Activated T-helper 1 cell treated with anti-CD3 and anti-CD28 coated beads, Interleukin-12 subunit alpha, Interleukin-12 subunit beta, Interleukin-2, Interleukin-4 antibody, amounts not matched to agents 30 ng/mL and 10 ng/mL and 1 ng/mL, durations not matched to agents 14 hours and 24 hours and 36 hours (primary cell): ENCODE measurements around the gene S100P. TPM values are rescaled to one million over a fixed set of nuclear protein-coding genes. Genes with fewer than 3 reads are reported as not detected.

Source experiments
- DNase-seq: peaks from one replicate; pipeline ENCODE4 v3.0.0; 2021; ENCODE audit warnings: low spot score
- H3K27ac Mint-ChIP-seq: one replicate; pipeline ENCODE4 v1.8.0; 2021; ENCODE audit warnings: mild to moderate bottlenecking, mixed read lengths
- H3K27me3 Mint-ChIP-seq: one replicate; pipeline ENCODE4 v1.8.0; 2022; ENCODE audit warnings: mild to moderate bottlenecking, moderate library complexity, mixed read lengths; ENCODE audit not compliant: insufficient read depth
- H3K36me3 Mint-ChIP-seq: one replicate; pipeline ENCODE4 v1.8.0; 2021; ENCODE audit warnings: low read depth, mixed read lengths
- H3K4me1 Mint-ChIP-seq: one replicate; pipeline ENCODE4 v1.8.0; 2021; ENCODE audit warnings: low read depth, mixed read lengths
- H3K4me3 Mint-ChIP-seq: one replicate; pipeline ENCODE4 v1.8.0; 2021; ENCODE audit warnings: mild to moderate bottlenecking, moderate library complexity, mixed read lengths
- H3K9me3 Mint-ChIP-seq: one replicate; pipeline ENCODE4 v1.8.0; 2021; ENCODE audit warnings: mixed read lengths
- intact Hi-C: fragments of 100-400 bp; cut with micrococcal nuclease; formaldehyde crosslinking; loops from one replicate; pipeline ENCODE4 v1.15.1; 2024
- total RNA-seq: library from RNA; stranded (reverse); gene quantifications from 2 replicates; pipeline ENCODE4 v1.2.3, GENCODE V29; 2022

The S100P gene
- total RNA-seq, 1 donor from 2014 or later: 1.7 TPM

DNA sequence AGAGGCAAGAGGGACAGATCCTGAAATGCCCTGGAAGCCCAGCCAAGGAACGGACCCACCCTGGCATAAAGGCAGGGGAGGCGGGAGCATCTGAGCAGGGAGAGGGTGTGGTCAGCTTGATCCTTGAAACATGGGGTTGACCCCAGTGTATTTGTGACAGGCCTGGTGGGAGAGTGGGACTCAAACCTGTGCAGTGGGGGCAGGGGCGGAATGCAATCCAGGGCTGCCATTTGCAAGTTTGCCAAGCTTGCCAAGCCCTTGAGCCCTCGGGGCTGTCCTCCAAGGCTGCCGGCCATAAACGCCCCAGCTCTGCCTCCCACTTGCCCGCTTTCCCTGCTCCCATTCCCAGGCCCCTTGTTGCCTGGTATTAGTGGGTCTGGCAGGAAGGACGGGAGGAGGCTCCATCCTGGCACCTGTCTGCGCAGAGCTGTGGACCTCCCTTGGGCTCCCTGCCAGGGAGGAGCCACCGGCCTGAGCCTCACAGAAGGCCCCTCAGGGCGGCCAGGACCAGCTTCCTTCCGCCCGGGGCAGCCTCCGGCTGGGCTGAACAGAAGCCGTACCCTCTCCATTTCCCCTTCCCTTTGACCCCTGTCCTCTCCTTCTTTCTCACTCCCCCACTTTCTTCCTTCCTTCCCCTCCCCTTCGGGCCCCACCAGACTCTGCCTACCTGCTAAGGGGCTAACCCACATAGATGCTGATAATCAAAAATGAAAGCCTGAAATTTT, 661 bp downstream of the S100P start:
- intact Hi-C loops: no loop called here
- DNase-seq: no peak
- H3K4me1 Mint-ChIP-seq: peaks cover 80% of the 10 kb centered on the region
- H3K9me3 Mint-ChIP-seq: no peaks in the 10 kb centered on the region
- peaks cover 2% of the 10 kb centered on the region for H3K36me3 Mint-ChIP-seq
- peak overlapping the region; percentile 94 for H3K27ac Mint-ChIP-seq
- peak overlapping the region; percentile 60 for H3K4me3 Mint-ChIP-seq
- H3K27me3 Mint-ChIP-seq: no peaks in the 10 kb centered on the region

DNA sequence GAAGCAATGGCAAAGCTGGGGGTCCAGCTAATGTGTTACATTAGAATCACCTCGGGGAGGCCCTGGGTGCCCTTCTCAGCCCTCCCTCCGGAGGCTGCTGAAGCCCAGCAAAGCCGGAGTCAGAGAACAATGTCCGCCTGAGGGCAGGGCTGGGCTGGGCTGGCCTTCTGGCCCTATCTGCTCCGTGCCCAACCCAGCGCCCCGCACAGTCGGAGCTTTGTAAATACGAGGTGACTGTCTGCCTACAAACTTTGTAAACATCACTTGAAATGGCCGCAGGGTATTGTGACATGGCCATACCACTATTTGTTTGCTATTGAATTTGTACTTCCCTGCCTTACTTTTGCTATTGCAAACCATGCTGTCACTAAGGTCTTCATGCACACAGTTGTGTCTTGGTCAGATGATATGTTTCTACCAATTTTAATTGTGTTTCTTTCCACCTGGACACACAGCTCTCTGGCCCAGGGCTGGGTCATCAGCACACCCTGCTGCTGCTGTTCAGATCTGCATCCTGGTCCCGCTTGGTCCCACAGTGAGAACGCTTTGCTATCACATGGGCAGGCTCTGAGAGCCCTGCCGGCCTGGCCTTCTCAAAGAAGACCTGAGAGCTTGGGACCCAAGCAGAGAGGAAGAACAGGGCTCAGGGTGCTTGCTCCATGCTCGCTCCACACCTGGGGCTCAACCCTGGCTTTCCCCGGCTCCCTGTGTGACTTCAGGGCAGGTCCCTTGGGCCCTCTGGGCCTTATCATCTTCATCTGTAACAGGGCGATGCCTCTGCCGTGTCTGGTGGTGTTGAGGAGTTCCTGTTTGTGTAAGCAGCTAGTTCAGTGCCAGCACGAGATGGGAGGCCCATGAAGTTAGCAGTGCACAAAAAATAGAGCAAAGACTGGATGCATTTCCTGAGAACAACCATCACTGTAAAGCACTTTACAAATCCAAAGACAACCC, 2.3 kb downstream of the S100P start:
- intact Hi-C loops: loop anchor here (1.0 kb wide), 3 partner anchors 8 to 22 kb away; partner anchors contain the start of gene MRFAP1L1
- Mint-ChIP-seq H3K4me3 (peak overlapping the region; percentile 79), H3K9me3 (no peaks in the 10 kb centered on the region), H3K27me3 (no peaks in the 10 kb centered on the region), H3K4me1 (peaks cover 69% of the 10 kb centered on the region), H3K27ac (peak overlapping the region; percentile 100), H3K36me3 (no peaks in the 10 kb centered on the region)
- peak; percentile 67 for DNase-seq

DNA sequence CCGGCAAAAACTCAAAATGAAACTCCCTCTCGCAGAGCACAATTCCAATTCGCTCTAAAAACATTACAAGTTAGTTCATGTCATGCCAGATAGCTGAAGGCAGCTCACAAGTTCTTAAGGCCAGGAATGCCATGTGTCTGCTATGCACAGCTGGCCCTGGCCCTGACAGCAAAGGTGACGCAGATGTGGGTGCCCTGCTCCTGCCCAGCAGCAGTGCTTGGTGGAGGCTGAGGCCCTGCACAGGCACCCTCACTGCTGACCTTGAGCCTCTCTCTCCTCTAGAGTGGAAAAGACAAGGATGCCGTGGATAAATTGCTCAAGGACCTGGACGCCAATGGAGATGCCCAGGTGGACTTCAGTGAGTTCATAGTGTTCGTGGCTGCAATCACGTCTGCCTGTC, 2.9 kb downstream of the S100P start:
- Mint-ChIP-seq H3K27me3 (no peaks in the 10 kb centered on the region), H3K36me3 (no peaks in the 10 kb centered on the region), H3K4me3 (peak overlapping the region; percentile 79), H3K27ac (peak overlapping the region; percentile 100), H3K4me1 (peaks cover 65% of the 10 kb centered on the region), H3K9me3 (no peaks in the 10 kb centered on the region)
- intact Hi-C loops: loop anchor here (1.0 kb wide), 3 partner anchors 8 to 22 kb away; partner anchors contain the start of gene MRFAP1L1
- DNase-seq: no peak

DNA sequence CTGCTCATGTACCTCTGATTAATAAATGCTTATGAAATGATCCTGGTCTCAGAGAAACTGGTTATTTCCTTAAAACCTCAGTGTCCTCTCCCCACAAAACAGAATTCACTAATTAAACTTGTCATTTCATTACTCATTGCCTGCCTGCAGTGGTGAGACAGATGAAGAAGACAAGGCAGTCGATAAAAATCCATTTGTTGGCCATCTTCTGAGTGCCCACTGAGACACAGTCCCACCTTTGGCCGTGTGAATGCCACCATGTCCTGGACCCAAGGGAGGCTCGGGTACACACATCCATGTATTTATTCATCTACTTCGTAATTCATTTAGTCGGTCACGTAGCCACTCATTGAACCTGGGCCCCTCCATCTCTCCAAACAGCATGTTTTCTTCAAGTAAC, 3.5 kb downstream of the S100P start:
- H3K4me1 Mint-ChIP-seq: peaks cover 64% of the 10 kb centered on the region
- peak overlapping the region; percentile 79 for H3K4me3 Mint-ChIP-seq

DNA sequence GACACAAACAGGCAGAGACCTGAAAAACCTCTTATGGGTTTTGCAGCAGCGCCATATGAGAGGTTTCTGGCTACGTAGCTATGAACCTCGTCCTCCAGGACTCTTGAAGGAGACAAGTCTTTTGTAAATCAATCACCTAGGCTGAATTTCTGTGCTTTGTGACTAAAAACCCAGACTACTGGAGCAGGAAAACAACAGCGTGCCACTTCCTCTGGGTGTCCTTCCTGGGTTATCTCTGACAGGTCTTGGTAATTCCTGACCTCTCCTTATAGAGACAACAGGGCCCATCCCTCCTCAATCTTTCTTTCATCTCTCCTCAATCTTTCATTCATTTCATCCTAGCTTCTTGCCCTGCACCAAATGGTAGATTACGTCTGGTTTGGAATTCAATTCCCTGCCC, 5.7 kb downstream of the S100P start:
- intact Hi-C loops: no loop called here
- H3K4me1 Mint-ChIP-seq: peaks cover 53% of the 10 kb centered on the region
- H3K9me3 Mint-ChIP-seq: no peaks in the 10 kb centered on the region
- no peak for DNase-seq
- peak overlapping the region; percentile 63 for H3K27ac Mint-ChIP-seq
- H3K27me3 Mint-ChIP-seq: no peaks in the 10 kb centered on the region
- peak overlapping the region; percentile 32 for H3K4me3 Mint-ChIP-seq
- H3K36me3 Mint-ChIP-seq: peaks cover 16% of the 10 kb centered on the region

More for the DNA sequence above, 3.5 kb downstream of the S100P start:
- Mint-ChIP-seq H3K36me3 (no peaks in the 10 kb centered on the region), H3K27me3 (no peaks in the 10 kb centered on the region), H3K9me3 (no peaks in the 10 kb centered on the region), H3K27ac (peak overlapping the region; percentile 100)
- DNase-seq: no peak
- intact Hi-C loops: no loop called here

DNA sequence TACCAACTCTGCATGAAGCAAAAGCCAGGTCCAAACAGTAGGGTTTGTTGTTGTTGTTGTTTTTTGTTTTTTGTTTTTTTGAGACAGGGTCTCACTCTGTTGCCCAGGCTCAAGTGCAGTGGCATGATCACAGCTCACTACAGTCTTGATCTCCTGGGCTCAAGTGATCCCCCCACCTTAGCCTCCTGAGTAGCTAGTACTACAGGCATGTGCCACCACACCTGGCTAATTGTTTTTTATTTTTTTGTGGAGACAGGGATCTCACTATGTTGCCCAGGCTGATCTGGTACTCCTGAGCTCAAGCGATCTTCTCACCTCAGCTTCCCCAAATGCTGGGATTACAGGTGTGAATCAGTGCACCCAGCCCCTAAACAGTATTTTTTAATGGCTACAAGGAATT, 6.2 kb downstream of the S100P start:
- Mint-ChIP-seq H3K4me3 (peak overlapping the region; percentile 9), H3K27ac (peak overlapping the region; percentile 63), H3K9me3 (no peaks in the 10 kb centered on the region), H3K27me3 (no peaks in the 10 kb centered on the region), H3K4me1 (peaks cover 53% of the 10 kb centered on the region), H3K36me3 (peaks cover 22% of the 10 kb centered on the region)
- intact Hi-C loops: loop anchor here (10.0 kb wide), 1 partner anchor 1265 kb away; no protein-coding TSS in a partner anchor
- DNase-seq: no peak

DNA sequence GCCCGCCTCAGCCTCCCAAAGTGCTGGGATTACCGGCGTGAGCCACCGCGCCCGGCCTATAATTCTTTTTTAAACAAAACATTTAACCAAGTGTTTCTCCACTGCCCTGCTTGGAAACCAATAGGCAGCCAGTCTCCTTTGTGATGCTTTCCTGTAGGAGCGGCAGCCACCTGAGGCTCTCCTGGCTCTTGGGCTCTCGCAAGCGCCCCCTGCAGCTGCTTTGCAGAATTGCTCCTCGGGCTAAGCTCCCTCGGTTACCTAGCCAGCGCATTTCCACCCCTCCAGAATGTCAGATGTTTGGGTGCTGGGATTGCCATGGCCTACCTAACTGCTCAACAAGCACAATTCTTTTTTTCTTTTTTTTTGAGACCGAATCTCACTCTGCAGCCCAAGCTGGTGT, 7.7 kb downstream of the S100P start:
- H3K4me3 Mint-ChIP-seq: no peak overlapping the region
- peaks cover 55% of the 10 kb centered on the region for H3K4me1 Mint-ChIP-seq
- H3K36me3 Mint-ChIP-seq: peaks cover 32% of the 10 kb centered on the region
- no peak for DNase-seq
- no peaks in the 10 kb centered on the region for H3K27me3 Mint-ChIP-seq
- intact Hi-C loops: loop anchor here (10.0 kb wide), 1 partner anchor 1263 kb away; no protein-coding TSS in a partner anchor
- no peak overlapping the region for H3K27ac Mint-ChIP-seq
- no peaks in the 10 kb centered on the region for H3K9me3 Mint-ChIP-seq

DNA sequence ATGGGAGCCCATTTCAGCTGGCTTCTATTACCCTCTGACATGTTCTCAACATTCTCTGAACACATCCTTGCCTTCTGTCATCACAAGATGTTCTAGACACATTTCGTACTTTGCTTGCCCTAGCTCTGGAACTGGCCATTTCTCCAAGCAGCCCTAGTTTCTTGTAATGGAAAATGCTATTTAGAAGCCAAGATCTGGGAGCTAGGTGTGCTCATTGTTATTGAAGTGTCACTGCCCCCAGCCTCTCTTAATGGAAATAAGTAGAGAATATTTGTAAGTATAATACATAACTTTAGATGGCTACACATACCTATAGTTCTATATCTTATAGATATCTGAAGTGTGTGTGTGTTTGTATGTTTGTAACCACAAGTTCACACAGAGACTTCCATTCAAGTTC, 9.1 kb downstream of the S100P start:
- Mint-ChIP-seq H3K9me3 (no peaks in the 10 kb centered on the region), H3K27me3 (no peaks in the 10 kb centered on the region), H3K4me3 (no peak overlapping the region), H3K36me3 (peaks cover 42% of the 10 kb centered on the region), H3K27ac (no peak overlapping the region), H3K4me1 (peaks cover 59% of the 10 kb centered on the region)
- intact Hi-C loops: loop anchor here (10.0 kb wide), 1 partner anchor 1262 kb away; no protein-coding TSS in a partner anchor
- no peak for DNase-seq

DNA sequence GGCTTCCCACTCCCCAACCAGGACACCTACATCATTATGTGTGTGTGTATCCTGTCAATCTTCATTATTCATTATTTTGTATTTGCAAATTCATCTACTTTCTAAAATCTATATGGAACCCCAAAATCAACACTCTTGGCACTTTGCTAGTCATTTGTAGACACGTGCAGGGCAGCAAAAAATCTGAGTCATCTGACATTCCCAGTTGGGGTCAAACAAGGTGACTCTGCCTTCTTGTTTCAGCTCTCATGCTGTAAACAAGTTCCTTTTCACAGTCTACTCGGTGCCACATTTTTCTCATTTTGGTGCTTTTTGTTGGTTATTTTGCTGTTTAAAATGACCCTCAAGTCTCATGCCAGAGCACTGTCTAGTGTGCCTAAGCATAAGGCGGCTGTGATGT, 10.1 kb downstream of the S100P start:
- intact Hi-C loops: loop anchor here (1.0 to 10.0 kb wide), 2 partner anchors 29 to 1261 kb away; a partner anchor contains a TSS
- H3K4me1 Mint-ChIP-seq: peaks cover 63% of the 10 kb centered on the region
- H3K36me3 Mint-ChIP-seq: peaks cover 51% of the 10 kb centered on the region
- DNase-seq: no peak
- H3K27ac Mint-ChIP-seq: peak overlapping the region; percentile 32
- no peaks in the 10 kb centered on the region for H3K9me3 Mint-ChIP-seq
- no peaks in the 10 kb centered on the region for H3K27me3 Mint-ChIP-seq
- no peak overlapping the region for H3K4me3 Mint-ChIP-seq

DNA sequence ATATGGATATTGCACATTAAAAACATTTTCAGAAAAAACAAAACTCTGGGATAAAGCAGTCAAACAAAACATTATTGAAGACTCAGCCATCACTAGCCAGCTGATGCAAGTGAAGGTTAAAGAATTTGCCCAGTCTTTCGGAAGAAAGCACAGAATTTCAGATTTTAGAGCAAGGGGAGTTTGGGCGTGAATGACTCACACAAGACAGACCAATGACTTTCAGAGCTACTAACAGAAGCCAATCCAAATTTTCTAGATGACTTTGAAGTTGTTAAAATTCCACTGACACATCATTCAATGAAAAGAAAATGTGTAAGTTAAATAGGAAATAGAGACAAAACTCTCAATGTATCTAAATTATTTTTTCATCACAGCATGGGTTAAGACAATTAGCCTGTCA, 12.0 kb downstream of the S100P start:
- H3K9me3 Mint-ChIP-seq: peaks cover under 1% of the 10 kb centered on the region
- no peak for DNase-seq
- H3K4me3 Mint-ChIP-seq: peak overlapping the region; percentile 5
- peak overlapping the region; percentile 19 for H3K27ac Mint-ChIP-seq
- peaks cover 57% of the 10 kb centered on the region for H3K36me3 Mint-ChIP-seq
- peaks cover 63% of the 10 kb centered on the region for H3K4me1 Mint-ChIP-seq
- intact Hi-C loops: loop anchor here (10.0 kb wide), 1 partner anchor 1259 kb away; no protein-coding TSS in a partner anchor
- no peaks in the 10 kb centered on the region for H3K27me3 Mint-ChIP-seq

DNA sequence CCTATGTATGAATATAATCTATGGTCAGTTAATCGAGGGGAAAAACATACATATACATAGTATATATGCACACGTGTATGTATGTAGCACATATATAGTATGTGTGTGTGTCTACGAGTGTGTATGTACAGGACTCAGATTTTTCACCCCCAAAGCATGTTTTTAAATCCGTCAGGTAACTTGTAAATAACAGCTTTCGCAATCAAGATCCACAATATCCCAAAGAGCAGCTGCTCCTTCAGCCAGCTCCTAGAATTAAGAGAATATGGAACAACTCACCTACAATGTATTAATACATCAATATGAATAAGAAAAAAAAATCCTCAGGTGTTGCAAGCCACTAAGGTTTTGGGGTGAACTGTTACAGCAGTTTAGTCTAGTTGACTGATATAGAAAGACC, 12.5 kb downstream of the S100P start:
- intact Hi-C loops: loop anchor here (10.0 kb wide), 1 partner anchor 1259 kb away; no protein-coding TSS in a partner anchor
- Mint-ChIP-seq H3K27me3 (no peaks in the 10 kb centered on the region), H3K36me3 (peaks cover 59% of the 10 kb centered on the region), H3K27ac (no peak overlapping the region), H3K4me1 (peaks cover 68% of the 10 kb centered on the region), H3K9me3 (peaks cover 4% of the 10 kb centered on the region), H3K4me3 (no peak overlapping the region)
- DNase-seq: no peak

DNA sequence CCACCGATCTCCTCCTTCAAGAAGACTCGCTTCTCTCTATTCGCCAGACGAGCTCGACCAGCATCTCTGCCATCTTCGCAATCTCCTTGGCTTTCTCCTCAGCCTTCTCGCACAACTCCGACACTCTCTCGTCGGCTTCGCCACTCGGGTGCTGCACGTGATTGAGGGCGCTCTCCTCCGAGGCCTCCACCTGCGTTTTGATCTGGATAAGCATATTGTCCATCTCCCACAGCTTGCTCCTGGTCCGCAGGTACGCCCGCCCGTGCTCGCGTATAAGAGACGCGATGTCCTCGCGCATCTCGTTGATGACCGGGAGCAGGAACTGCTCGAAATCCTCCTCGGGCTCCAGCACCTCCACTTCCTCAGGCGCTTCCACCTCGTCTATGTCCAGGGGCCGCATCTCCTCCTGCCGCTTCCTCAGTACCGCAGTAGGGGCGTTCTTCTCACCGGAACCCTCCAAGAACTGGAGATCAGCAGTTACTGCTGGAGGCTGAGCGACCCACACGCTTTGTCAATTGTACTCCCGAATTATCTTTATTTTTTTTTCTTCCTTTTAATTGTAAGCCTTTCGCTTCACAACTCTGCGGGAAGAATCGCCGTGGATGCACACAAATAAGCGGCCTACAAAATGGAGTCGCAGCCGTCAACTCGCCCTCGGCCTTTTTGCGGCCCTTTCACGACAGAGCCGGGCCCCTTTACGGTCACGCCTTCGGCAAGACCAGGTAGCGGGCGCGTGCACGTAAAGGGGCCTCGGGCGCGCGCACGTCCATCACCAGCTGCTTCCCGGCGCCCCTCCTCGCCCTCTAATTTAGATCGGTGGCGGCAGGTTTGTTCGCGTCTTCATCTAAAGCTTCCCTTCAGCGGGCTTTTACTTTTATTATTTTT, 15.8 kb downstream of the S100P start, which contains the start of gene MRFAP1L1:
Gene MRFAP1L1 (minus strand): TSS at position 636 of the 885 bp plus-strand sequence. CDS start 236 bp downstream, at position 400.
- peak; percentile 95 for DNase-seq
- peak within 1 kb of the TSS; percentile 98 for H3K4me3 Mint-ChIP-seq
- intact Hi-C loops: loop anchor here (1.0 to 10.0 kb wide), 10 partner anchors 8 to 1255 kb away; partner anchors contain the start of genes GRPEL1, KIAA0232, MAN2B2 and MRFAP1
- H3K36me3 Mint-ChIP-seq: peaks cover 44% of the 10 kb centered on the region
- H3K9me3 Mint-ChIP-seq: peaks cover 4% of the 10 kb centered on the region
- peaks cover 62% of the 10 kb centered on the region for H3K4me1 Mint-ChIP-seq
- H3K27ac Mint-ChIP-seq: peak within 1 kb of the TSS; percentile 95
- H3K27me3 Mint-ChIP-seq: peaks cover 3% of the 10 kb centered on the region
